K562 (cell line): Measurements from ENCODE around the gene LTBP1. TPM values are rescaled to one million over a fixed set of nuclear protein-coding genes. Genes with fewer than 3 reads are reported as not detected.
A peak's percentile ranks its signal among the peaks of the same experiment; 100 is the strongest.

Source experiments
- ATAC-seq: fragments of 200-7000 bp; cut with Tn5 transposase; 3 replicates; pipeline ENCODE4 v1.9.1; 2020; ENCODE audit warnings: moderate library complexity
- BruUV-seq: library from RNA; stranded (reverse); fragments of 400-500 nt; replicated peaks from 2 replicates; lab custom pipeline; 2021; lab: Mats Ljungman, UMichigan
- CTCF ChIA-PET: fragments of 300-600 bp; formaldehyde crosslinking; extraction: SDS; loops from one replicate; lab custom pipeline; 2021; ENCODE audit warnings: low intra/inter-chr PET ratio; lab: Yijun Ruan, JAX
- POLR2A ChIA-PET: fragments of 300-600, 350-650 bp; sonication (Branson Sonifier 250); formaldehyde crosslinking; extraction: SDS; loops from one replicate; lab custom pipeline; 2021; ENCODE audit warnings: antibody characterized with exemption, inconsistent platforms; lab: Yijun Ruan, JAX
- DNase-seq, 4 experiments: peaks; one replicate each; pipeline versions ENCODE4 v3.0.0 to v3.0.0-alpha.2; 2011 to 2018; ENCODE audit warnings: low spot score in 3 of 4, mixed read lengths in 3 of 4; ENCODE audit errors: extremely low read depth in 1 of 4
- FAIRE-seq: peaks from 2 replicates; lab custom pipeline; 2011; peaks lifted over from hg19 to GRCh38; lab: Jason Lieb, UNC
- H2AFZ ChIP-seq: 2 replicates; pipeline ENCODE4 v1.6.0; 2011; ENCODE audit warnings: low read depth, low read length, control low read depth, inconsistent platforms
- H3K27ac ChIP-seq: fragments of 200-600 bp; 3 replicates; pipeline ENCODE4 v1.8.0; 2011; ENCODE audit warnings: low read depth, mild to moderate bottlenecking, control low read depth, inconsistent platforms, low read length, moderate library complexity, mixed read lengths; ENCODE audit errors: extremely low read depth
- H3K27me3 ChIP-seq, 2 experiments: fragments of 300-600 bp in 1 of 2; 2 replicates in 1 of 2; 3 replicates in 1 of 2; pipeline versions ENCODE4 v1.6.0 to v1.8.0; 2011; ENCODE audit warnings: inconsistent platforms in 2 of 2, low read length in 2 of 2, mild to moderate bottlenecking in 1 of 2, mixed read lengths in 1 of 2, moderate library complexity in 1 of 2; ENCODE audit not compliant: control insufficient read depth in 2 of 2, insufficient read depth in 2 of 2
- H3K36me3 ChIP-seq: fragments of 300-600 bp; 3 replicates; pipeline ENCODE4 v1.8.0; 2011; ENCODE audit warnings: mild to moderate bottlenecking, low read length, inconsistent platforms; ENCODE audit not compliant: control insufficient read depth, insufficient read depth
- H3K4me1 ChIP-seq, 2 experiments: fragments of 200-600 bp in 1 of 2; replicated peaks in 1 of 2; 2 replicates in 1 of 2; 3 replicates in 1 of 2; pipeline versions ENCODE4 v1.5.1 to v1.8.0; 2011; ENCODE audit warnings: inconsistent platforms in 2 of 2, low read length in 2 of 2, mild to moderate bottlenecking in 1 of 2, mixed read lengths in 1 of 2, moderate library complexity in 1 of 2; ENCODE audit not compliant: control insufficient read depth in 2 of 2, insufficient read depth in 2 of 2
- H3K4me2 ChIP-seq: 2 replicates; pipeline ENCODE4 v1.6.1; 2011; ENCODE audit warnings: low read length, control low read depth, inconsistent platforms, mixed read lengths; ENCODE audit not compliant: insufficient read depth
- H3K4me3 ChIP-seq: fragments of 200-600 bp; sonication (generic), shearing (Covaris generic); 2 replicates; pipeline ENCODE4 v1.5.1; 2016; ENCODE audit warnings: control low read depth, inconsistent platforms
- H3K79me2 ChIP-seq: fragments of 200-600 bp; 3 replicates; pipeline ENCODE4 v1.8.0; 2011; ENCODE audit warnings: low read length, inconsistent platforms; ENCODE audit not compliant: control insufficient read depth, insufficient read depth
- H3K9ac ChIP-seq, 2 experiments: 2 replicates each; pipeline versions ENCODE4 v1.6.0 to v1.6.1; 2011; ENCODE audit warnings: low read depth in 2 of 2, low read length in 2 of 2, control low read depth in 1 of 2, inconsistent platforms in 1 of 2, mild to moderate bottlenecking in 1 of 2, mixed read lengths in 1 of 2; ENCODE audit not compliant: insufficient read depth in 1 of 2
- H3K9me1 ChIP-seq: one replicate; pipeline ENCODE4 v1.6.0; 2011; ENCODE audit warnings: inconsistent platforms, mild to moderate bottlenecking, low read length, moderate library complexity; ENCODE audit not compliant: control insufficient read depth, insufficient read depth
- H3K9me3 ChIP-seq: replicated peaks from 2 replicates; pipeline ENCODE4 v1.5.1; 2011; ENCODE audit warnings: low read depth, low read length, inconsistent platforms; ENCODE audit not compliant: control insufficient read depth, insufficient read depth
- H4K20me1 ChIP-seq: replicated peaks from 2 replicates; pipeline ENCODE4 v1.6.1; 2011; ENCODE audit warnings: low read length, inconsistent platforms, mixed read lengths; ENCODE audit not compliant: control insufficient read depth, insufficient read depth
- E2F3 ChIP-seq: fragments of 250-450 bp; sonication (Bioruptor Pico); IDR thresholded peaks from 2 replicates; pipeline ENCODE4 v1.4.0; 2020; ENCODE audit warnings: mild to moderate bottlenecking
- EGR1 ChIP-seq: fragments of 450-650 bp; conservative IDR thresholded peaks from 2 replicates; pipeline ENCODE4 v1.6.1; 2017; ENCODE audit warnings: mild to moderate bottlenecking
- ELK3 ChIP-seq: fragments of 450-650 bp; formaldehyde crosslinking; IDR thresholded peaks from 2 replicates; pipeline ENCODE4 v1.4.0; 2020; ENCODE audit warnings: mild to moderate bottlenecking
- FOXA3 ChIP-seq, 2 experiments: fragments of 450-650 bp in 1 of 2; sonication (generic) in 1 of 2; formaldehyde crosslinking; IDR thresholded peaks in 1 of 2; conservative IDR thresholded peaks in 1 of 2; 2 replicates each; pipeline versions ENCODE4 v1.4.0 to v1.8.0; 2020 to 2022; ENCODE audit warnings: mild to moderate bottlenecking in 2 of 2, missing genetic modification reagents in 1 of 2
- FOXP4 ChIP-seq: sonication (generic); formaldehyde crosslinking; IDR thresholded peaks from 2 replicates; pipeline ENCODE4 v1.8.0; 2022; ENCODE audit warnings: mild to moderate bottlenecking, missing genetic modification reagents, borderline replicate concordance
- FUS ChIP-seq: fragments of 200-400 bp; formaldehyde crosslinking; optimal IDR thresholded peaks from 2 replicates; pipeline ENCODE3; 2017; ENCODE audit warnings: low read depth, low read length
- GTF2B ChIP-seq: IDR thresholded peaks from 2 replicates; pipeline ENCODE4 v1.6.1; 2011; ENCODE audit not compliant: insufficient read length; ENCODE audit errors: extremely low read depth
- HES1 ChIP-seq: fragments of 450-650 bp; IDR thresholded peaks from 2 replicates; pipeline ENCODE4 v1.6.1; 2016; ENCODE audit warnings: low read depth, mild to moderate bottlenecking, moderate library complexity
- MAFG ChIP-seq: fragments of 450-650 bp; conservative IDR thresholded peaks from 2 replicates; pipeline ENCODE4 v1.6.1; 2016; ENCODE audit warnings: missing genetic modification characterization, missing compliant biosample characterization
- MTA2 ChIP-seq: fragments of 450-650 bp; IDR thresholded peaks from 2 replicates; pipeline ENCODE4 v1.6.1; 2016; ENCODE audit warnings: low read depth
- NFE2 ChIP-seq: IDR thresholded peaks from 2 replicates; pipeline ENCODE4 v1.6.1; 2014; ENCODE audit warnings: antibody characterized with exemption, low read depth
- NFIX ChIP-seq: fragments of 250-450 bp; sonication (Bioruptor Pico); IDR thresholded peaks from 2 replicates; pipeline ENCODE4 v1.4.0; 2020; ENCODE audit warnings: low read depth, mild to moderate bottlenecking, moderate library complexity
- RFX1 ChIP-seq: fragments of 450-650 bp; IDR thresholded peaks from 2 replicates; pipeline ENCODE4 v1.6.1; 2016; ENCODE audit warnings: mild to moderate bottlenecking, moderate library complexity
- ZC3H8 ChIP-seq: fragments of 450-650 bp; IDR thresholded peaks from 2 replicates; pipeline ENCODE4 v1.6.1; 2017
- ZNF274 ChIP-seq: IDR thresholded peaks from 2 replicates; pipeline ENCODE4 v1.6.1; 2011; ENCODE audit warnings: low read depth, mild to moderate bottlenecking, low read length, moderate library complexity, borderline replicate concordance
- ZNF311 ChIP-seq: fragments of 250-450 bp; sonication (Bioruptor Pico); IDR thresholded peaks from 2 replicates; pipeline ENCODE4 v1.4.0; 2020; ENCODE audit warnings: mild to moderate bottlenecking, moderate library complexity
- WGBS: fragments of 100-300 bp; shearing (Covaris generic); methylation state at CpG from one replicate; pipeline ENCODE4 v1.1.6; 2016; ENCODE audit warnings: low coverage, mixed read lengths; ENCODE audit not compliant: insufficient coverage; ENCODE audit errors: missing lambda C conversion rate; 5-methylcytosine and 5-hydroxymethylcytosine counted together
- in situ Hi-C: fragments of 300-500 bp; cut with MboI; formaldehyde crosslinking; loops from 4 replicates; pipeline ENCODE4 v1.15.0; 2018; ENCODE audit warnings: inconsistent platforms, mixed read lengths
- intact Hi-C: fragments of 100-400 bp; cut with micrococcal nuclease; formaldehyde crosslinking; loops from 2 replicates; pipeline ENCODE4 v1.14.2; 2022
- polyA plus RNA-seq, 8 experiments: library from polyadenylated mRNA; depleted of rRNA in 4 of 8; stranded (reverse) in 5 of 8; unstranded in 3 of 8; fragments of >200 nt; fragmentation: Nextera tagmentation in 2 of 8; fragmentation: Illumina TruSeq in 1 of 8; extraction: Ambion mirVana in 2 of 8; extraction: Trizol in 1 of 8; gene quantifications; 2 replicates each; pipeline versions ENCODE4 v1.2.1 to v1.2.3, GENCODE V29; 2011 to 2014; ENCODE audit warnings: inconsistent platforms in 1 of 8, missing spikeins in 1 of 8
- total RNA-seq, 7 experiments: library from RNA; depleted of rRNA in 6 of 7; stranded (reverse); fragments of >200 nt in 6 of 7; fragmentation: Illumina TruSeq in 2 of 7; extraction: Trizol in 2 of 7; gene quantifications; 2 replicates each; pipeline versions ENCODE4 v1.2.1 to v1.2.3, GENCODE V29; 2011 to 2021; ENCODE audit warnings: low replicate concordance in 1 of 7

Gene LTBP1
- total and polyA plus RNA-seq, 9 of the 15 experiments (the other 6 are each of a cell fraction or from before 2014, with no cell fraction given): 3.6 to 16.4 (median 8.5) TPM

GRCh38 chr2:33291278-33292013, 344.7 kb downstream of the LTBP1 start:
- intact Hi-C loops (no loop called here), in situ Hi-C loops (no loop called here)
- Histone ChIP-seq H3K4me3 (no peak overlapping the region), H3K9ac (no peak overlapping the region), H3K4me2 (peak overlapping the region; percentile 44; the same call in 1 of the 2 replicates), H3K27ac (no peak overlapping the region), H3K36me3 (no peaks in the 10 kb centered on the region), H3K79me2 (no peaks in the 10 kb centered on the region), H3K4me1 (peaks cover 0 to 6% of the 10 kb centered on the region in 2 experiments; a peak in 1 of 5 replicates), H3K9me1 (no peaks in the 10 kb centered on the region), H3K9me3 (no peaks in the 10 kb centered on the region), H2AFZ (peak overlapping the region; percentile 44; the same call in 1 of the 2 replicates), H4K20me1 (no peaks in the 10 kb centered on the region), H3K27me3 (no peaks in the 10 kb centered on the region)
- POLR2A ChIA-PET: no interaction called here
- BruUV-seq: no TSS peak
- CTCF ChIA-PET: no interaction called here
- FAIRE-seq (no peak), ATAC-seq (peak; percentile 49), DNase-seq (no peak)
- WGBS: 15% methylated on average over 7 of the region's 7 CpGs
- TF ChIP-seq MAFG: no peak
- TF ChIP-seq FOXA3 (CRISPR knock-in tag; conservative IDR thresholded peaks at IDR 0.05 in 1 of 2, IDR thresholded peaks at IDR 0.05 in 1 of 2): peak in 1 of 2 experiments; percentile 70; a peak in 2 of 4 replicates
- TF ChIP-seq ZNF274: no peak
- TF ChIP-seq FUS: no peak
- no peak for TF ChIP-seq NFIX (CRISPR knock-in tag)
- TF ChIP-seq EGR1: no peak
- no peak for TF ChIP-seq RFX1
- no peak for TF ChIP-seq ZC3H8
- no peak for TF ChIP-seq HES1
- no peak for TF ChIP-seq NFE2
- TF ChIP-seq GTF2B: no peak
- TF ChIP-seq MTA2: no peak
- 0 out of 2 replicates have a peak, but pooled peaks have one; percentile 41 for TF ChIP-seq FOXP4 (CRISPR knock-in tag)
- TF ChIP-seq E2F3 (CRISPR knock-in tag): no peak
- TF ChIP-seq ZNF311 (CRISPR knock-in tag): no peak
- TF ChIP-seq ELK3 (CRISPR knock-in tag): no peak
